ENCODE results near the gene SPN.
"Not testable (repeated sequence)": the region's sequence is repeated elsewhere in the genome, so short reads cannot be mapped to it uniquely, and the experiment has no call there.

The SPN gene

DNA sequence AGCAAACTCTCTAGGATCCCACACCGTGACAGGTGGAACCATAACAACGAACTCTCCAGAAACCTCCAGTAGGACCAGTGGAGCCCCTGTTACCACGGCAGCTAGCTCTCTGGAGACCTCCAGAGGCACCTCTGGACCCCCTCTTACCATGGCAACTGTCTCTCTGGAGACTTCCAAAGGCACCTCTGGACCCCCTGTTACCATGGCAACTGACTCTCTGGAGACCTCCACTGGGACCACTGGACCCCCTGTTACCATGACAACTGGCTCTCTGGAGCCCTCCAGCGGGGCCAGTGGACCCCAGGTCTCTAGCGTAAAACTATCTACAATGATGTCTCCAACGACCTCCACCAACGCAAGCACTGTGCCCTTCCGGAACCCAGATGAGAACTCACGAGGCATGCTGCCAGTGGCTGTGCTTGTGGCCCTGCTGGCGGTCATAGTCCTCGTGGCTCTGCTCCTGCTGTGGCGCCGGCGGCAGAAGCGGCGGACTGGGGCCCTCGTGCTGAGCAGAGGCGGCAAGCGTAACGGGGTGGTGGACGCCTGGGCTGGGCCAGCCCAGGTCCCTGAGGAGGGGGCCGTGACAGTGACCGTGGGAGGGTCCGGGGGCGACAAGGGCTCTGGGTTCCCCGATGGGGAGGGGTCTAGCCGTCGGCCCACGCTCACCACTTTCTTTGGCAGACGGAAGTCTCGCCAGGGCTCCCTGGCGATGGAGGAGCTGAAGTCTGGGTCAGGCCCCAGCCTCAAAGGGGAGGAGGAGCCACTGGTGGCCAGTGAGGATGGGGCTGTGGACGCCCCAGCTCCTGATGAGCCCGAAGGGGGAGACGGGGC, 1.3 kb downstream of the SPN start:
- Histone ChIP-seq H3K23ac (ENCODE audit: low read length in 2 of 2) (no peak overlapping the region), H3K9me3 (ENCODE audit: control insufficient read depth, low read length) (no peaks in the 10 kb centered on the region), H3K27ac (ENCODE audit: low read length, poor library complexity, severe bottlenecking) (no peak overlapping the region), H3K79me1 (replicated peaks; ENCODE audit: low read length, poor library complexity, severe bottlenecking) (no peaks in the 10 kb centered on the region), H4K91ac (ENCODE audit: low read length) (no peak overlapping the region), H2AK5ac (ENCODE audit: low read length, severe bottlenecking) (no peak overlapping the region), H3K27me3 (ENCODE audit: control insufficient read depth in 1 of 2, insufficient read depth in 1 of 2, low read length in 2 of 2) (peaks cover 0 to 22% of the 10 kb centered on the region in 2 experiments), H3K9ac (ENCODE audit: low read length) (no peak overlapping the region), H2BK5ac (ENCODE audit: low read depth, low read length, poor library complexity, severe bottlenecking) (no peak overlapping the region), H3K4me3 (ENCODE audit: insufficient read depth in 1 of 2, low read depth in 1 of 2, low read length in 2 of 2) (no peak overlapping the region), H3K4ac (ENCODE audit: low read depth in 1 of 2, low read length in 2 of 2) (no peak overlapping the region), H3K4me1 (ENCODE audit: control insufficient read depth, insufficient read depth, low read depth, low read length) (peaks cover 9% of the 10 kb centered on the region), H3K18ac (ENCODE audit: low read depth in 1 of 2, low read length in 2 of 2) (no peak overlapping the region), H2AFZ (ENCODE audit: low read depth, low read length) (no peak overlapping the region), H4K8ac (ENCODE audit: low read length) (no peak overlapping the region), H2BK15ac (ENCODE audit: low read depth, poor library complexity, severe bottlenecking) (no peak overlapping the region), H3K4me2 (ENCODE audit: low read length, poor library complexity, severe bottlenecking) (no peak overlapping the region), H2BK12ac (ENCODE audit: low read length in 2 of 2) (no peak overlapping the region), H3K14ac (ENCODE audit: low read length in 2 of 2) (no peak overlapping the region), H2BK120ac (ENCODE audit: low read depth, low read length) (no peak overlapping the region), H3K36me3 (ENCODE audit: control insufficient read depth in 1 of 2, insufficient read depth in 2 of 2, low read depth in 1 of 2, low read length in 2 of 2) (no peaks in the 10 kb centered on the region)
- DNase-seq: no peak
- 91% methylated on average over 35 of the region's 35 CpGs for WGBS

DNA sequence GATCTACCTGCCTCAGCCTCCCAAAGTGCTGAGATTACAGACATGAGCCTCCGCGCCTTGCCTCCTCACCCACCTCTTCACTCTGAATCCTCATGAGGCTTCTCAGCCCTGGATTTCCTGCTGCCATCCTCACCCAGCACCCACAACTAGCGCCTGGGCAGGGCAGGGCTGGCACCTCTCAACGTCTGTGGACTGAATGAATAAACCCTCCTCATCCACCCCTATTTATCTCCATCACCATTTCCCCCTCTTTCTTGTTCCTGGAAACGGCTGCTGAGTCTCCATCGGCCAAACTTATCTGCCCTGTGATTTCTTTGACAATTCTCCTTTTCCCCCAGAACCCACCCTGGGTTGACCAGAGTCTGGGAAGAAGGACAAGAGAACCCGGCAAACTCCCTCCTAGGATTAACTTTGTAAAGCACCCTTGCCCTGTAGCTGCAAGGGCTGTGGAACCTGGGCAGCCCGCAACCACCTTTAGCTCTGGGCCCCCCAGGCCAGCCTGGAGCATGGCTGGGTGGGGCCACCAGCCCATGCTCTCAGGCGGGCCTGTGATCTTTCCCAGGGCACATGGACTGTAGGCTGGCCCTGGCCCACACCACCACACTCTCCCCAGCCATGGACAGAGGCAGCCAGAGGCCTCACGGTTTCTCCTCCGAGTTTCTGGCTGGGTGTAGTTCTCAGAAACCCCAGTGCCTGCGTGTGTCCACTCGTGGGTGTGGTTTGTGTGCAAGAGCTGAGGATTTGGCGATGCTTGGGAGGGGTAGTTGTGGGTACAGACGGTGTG, 2.4 kb downstream of the SPN start:
- Histone ChIP-seq H3K23ac (ENCODE audit: low read length in 2 of 2) (no peak overlapping the region), H2AK5ac (ENCODE audit: low read length, severe bottlenecking) (no peak overlapping the region), H3K18ac (ENCODE audit: low read depth in 1 of 2, low read length in 2 of 2) (peak overlapping the region in 1 of 2 experiments; percentile 37), H2BK15ac (ENCODE audit: low read depth, poor library complexity, severe bottlenecking) (no peak overlapping the region), H3K4me3 (ENCODE audit: insufficient read depth in 1 of 2, low read depth in 1 of 2, low read length in 2 of 2) (no peak overlapping the region), H4K8ac (ENCODE audit: low read length) (no peak overlapping the region), H2BK5ac (ENCODE audit: low read depth, low read length, poor library complexity, severe bottlenecking) (no peak overlapping the region), H3K4me2 (ENCODE audit: low read length, poor library complexity, severe bottlenecking) (no peak overlapping the region), H3K27me3 (ENCODE audit: control insufficient read depth in 1 of 2, insufficient read depth in 1 of 2, low read length in 2 of 2) (peaks cover 0 to 22% of the 10 kb centered on the region in 2 experiments), H3K4me1 (ENCODE audit: control insufficient read depth, insufficient read depth, low read depth, low read length) (peaks cover 9% of the 10 kb centered on the region), H3K79me1 (replicated peaks; ENCODE audit: low read length, poor library complexity, severe bottlenecking) (no peaks in the 10 kb centered on the region), H4K91ac (ENCODE audit: low read length) (no peak overlapping the region), H3K14ac (ENCODE audit: low read length in 2 of 2) (no peak overlapping the region), H3K36me3 (ENCODE audit: control insufficient read depth in 1 of 2, insufficient read depth in 2 of 2, low read depth in 1 of 2, low read length in 2 of 2) (no peaks in the 10 kb centered on the region), H3K27ac (ENCODE audit: low read length, poor library complexity, severe bottlenecking) (no peak overlapping the region), H2BK12ac (ENCODE audit: low read length in 2 of 2) (no peak overlapping the region), H2AFZ (ENCODE audit: low read depth, low read length) (no peak overlapping the region), H3K9ac (ENCODE audit: low read length) (no peak overlapping the region), H3K4ac (ENCODE audit: low read depth in 1 of 2, low read length in 2 of 2) (no peak overlapping the region), H3K9me3 (ENCODE audit: control insufficient read depth, low read length) (no peaks in the 10 kb centered on the region), H2BK120ac (ENCODE audit: low read depth, low read length) (no peak overlapping the region)
- WGBS: 89% methylated on average over 15 of the region's 15 CpGs
- DNase-seq: no peak

DNA sequence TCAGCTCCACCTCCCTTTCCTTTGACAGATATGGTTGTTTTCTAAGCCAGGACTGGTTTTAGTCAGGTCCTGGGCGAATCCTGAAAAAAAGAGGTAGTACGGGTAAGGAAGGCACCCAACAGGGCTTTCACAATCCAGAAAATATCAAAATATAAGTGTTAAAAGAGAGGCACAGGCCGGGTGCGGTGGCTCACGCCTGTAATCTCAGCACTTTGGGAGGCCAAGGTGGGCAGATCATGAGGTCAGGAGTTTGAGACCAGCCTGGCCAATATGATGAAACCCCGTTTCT, 4.2 kb downstream of the SPN start:
- WGBS: 96% methylated on average over 4 of the region's 6 CpGs
- not testable (repeated sequence) for H2AFZ ChIP-seq (ENCODE audit: low read depth, low read length); H4K8ac ChIP-seq (ENCODE audit: low read length); H3K4me3 ChIP-seq (ENCODE audit: insufficient read depth in 1 of 2, low read depth in 1 of 2, low read length in 2 of 2); H3K4me2 ChIP-seq (ENCODE audit: low read length, poor library complexity, severe bottlenecking); H2BK5ac ChIP-seq (ENCODE audit: low read depth, low read length, poor library complexity, severe bottlenecking); H3K14ac ChIP-seq (ENCODE audit: low read length in 2 of 2); H3K23ac ChIP-seq (ENCODE audit: low read length in 2 of 2); H3K36me3 ChIP-seq (ENCODE audit: control insufficient read depth in 1 of 2, insufficient read depth in 2 of 2, low read depth in 1 of 2, low read length in 2 of 2); H3K4ac ChIP-seq (ENCODE audit: low read depth in 1 of 2, low read length in 2 of 2); H3K18ac ChIP-seq (ENCODE audit: low read depth in 1 of 2, low read length in 2 of 2); H3K9ac ChIP-seq (ENCODE audit: low read length); H2BK15ac ChIP-seq (ENCODE audit: low read depth, poor library complexity, severe bottlenecking); H2BK12ac ChIP-seq (ENCODE audit: low read length in 2 of 2); H3K79me1 ChIP-seq (replicated peaks; ENCODE audit: low read length, poor library complexity, severe bottlenecking); H3K4me1 ChIP-seq (ENCODE audit: control insufficient read depth, insufficient read depth, low read depth, low read length); H3K9me3 ChIP-seq (ENCODE audit: control insufficient read depth, low read length); H2AK5ac ChIP-seq (ENCODE audit: low read length, severe bottlenecking); H3K27ac ChIP-seq (ENCODE audit: low read length, poor library complexity, severe bottlenecking); H2BK120ac ChIP-seq (ENCODE audit: low read depth, low read length); DNase-seq; H4K91ac ChIP-seq (ENCODE audit: low read length)
- peaks cover 0 to 25% of the 10 kb centered on the region in 2 experiments for H3K27me3 ChIP-seq (ENCODE audit: control insufficient read depth in 1 of 2, insufficient read depth in 1 of 2, low read length in 2 of 2)

DNA sequence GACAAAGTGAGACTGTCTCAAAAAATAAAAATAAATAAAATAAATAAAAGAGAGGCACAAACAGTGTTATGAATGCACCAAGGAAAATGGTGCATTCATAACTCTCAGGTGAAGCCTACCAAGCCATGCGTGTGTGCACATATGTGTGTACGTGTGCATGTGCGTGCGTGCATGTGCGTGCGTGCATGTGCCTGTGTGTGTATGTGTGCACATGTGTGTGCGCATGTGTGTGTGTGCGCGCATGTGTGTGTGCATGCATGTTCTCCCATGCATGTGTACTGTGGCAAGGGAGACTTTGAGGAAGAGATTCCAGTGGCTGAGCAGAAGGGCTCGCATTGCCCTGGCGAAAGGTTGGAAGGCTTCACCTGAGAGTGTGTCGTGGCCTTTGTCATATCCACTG, 4.7 kb downstream of the SPN start:
- Histone ChIP-seq H3K79me1 (replicated peaks; ENCODE audit: low read length, poor library complexity, severe bottlenecking) (no peaks in the 10 kb centered on the region), H3K9ac (ENCODE audit: low read length) (no peak overlapping the region), H2AFZ (ENCODE audit: low read depth, low read length) (no peak overlapping the region), H2BK5ac (ENCODE audit: low read depth, low read length, poor library complexity, severe bottlenecking) (no peak overlapping the region), H3K14ac (ENCODE audit: low read length in 2 of 2) (peak overlapping the region in 1 of 2 experiments; percentile 5), H2BK12ac (ENCODE audit: low read length in 2 of 2) (no peak overlapping the region), H3K23ac (ENCODE audit: low read length in 2 of 2) (no peak overlapping the region), H3K9me3 (ENCODE audit: control insufficient read depth, low read length) (no peaks in the 10 kb centered on the region), H2AK5ac (ENCODE audit: low read length, severe bottlenecking) (no peak overlapping the region), H3K4me1 (ENCODE audit: control insufficient read depth, insufficient read depth, low read depth, low read length) (peaks cover 9% of the 10 kb centered on the region), H3K36me3 (ENCODE audit: control insufficient read depth in 1 of 2, insufficient read depth in 2 of 2, low read depth in 1 of 2, low read length in 2 of 2) (no peaks in the 10 kb centered on the region), H3K18ac (ENCODE audit: low read depth in 1 of 2, low read length in 2 of 2) (no peak overlapping the region), H3K27me3 (ENCODE audit: control insufficient read depth in 1 of 2, insufficient read depth in 1 of 2, low read length in 2 of 2) (peaks cover 0 to 25% of the 10 kb centered on the region in 2 experiments), H3K4ac (ENCODE audit: low read depth in 1 of 2, low read length in 2 of 2) (no peak overlapping the region), H3K4me3 (ENCODE audit: insufficient read depth in 1 of 2, low read depth in 1 of 2, low read length in 2 of 2) (no peak overlapping the region), H3K27ac (ENCODE audit: low read length, poor library complexity, severe bottlenecking) (no peak overlapping the region), H4K8ac (ENCODE audit: low read length) (no peak overlapping the region), H3K4me2 (ENCODE audit: low read length, poor library complexity, severe bottlenecking) (no peak overlapping the region), H4K91ac (ENCODE audit: low read length) (peak overlapping the region; percentile 92), H2BK15ac (ENCODE audit: low read depth, poor library complexity, severe bottlenecking) (no peak overlapping the region), H2BK120ac (ENCODE audit: low read depth, low read length) (no peak overlapping the region)
- DNase-seq: no peak
- 98% methylated on average over 11 of the region's 12 CpGs for WGBS
